A204.1 (cell line): ENCODE data around the gene UBALD1.
"Not testable (repeated sequence)": the region's sequence is repeated elsewhere in the genome, so short reads cannot be mapped to it uniquely, and the experiment has no call there.

Experiments
- FAIRE-seq: peaks from 2 replicates; lab custom pipeline; 2012; peaks lifted over from hg19 to GRCh38; lab: Jason Lieb, UNC

UBALD1 gene

DNA sequence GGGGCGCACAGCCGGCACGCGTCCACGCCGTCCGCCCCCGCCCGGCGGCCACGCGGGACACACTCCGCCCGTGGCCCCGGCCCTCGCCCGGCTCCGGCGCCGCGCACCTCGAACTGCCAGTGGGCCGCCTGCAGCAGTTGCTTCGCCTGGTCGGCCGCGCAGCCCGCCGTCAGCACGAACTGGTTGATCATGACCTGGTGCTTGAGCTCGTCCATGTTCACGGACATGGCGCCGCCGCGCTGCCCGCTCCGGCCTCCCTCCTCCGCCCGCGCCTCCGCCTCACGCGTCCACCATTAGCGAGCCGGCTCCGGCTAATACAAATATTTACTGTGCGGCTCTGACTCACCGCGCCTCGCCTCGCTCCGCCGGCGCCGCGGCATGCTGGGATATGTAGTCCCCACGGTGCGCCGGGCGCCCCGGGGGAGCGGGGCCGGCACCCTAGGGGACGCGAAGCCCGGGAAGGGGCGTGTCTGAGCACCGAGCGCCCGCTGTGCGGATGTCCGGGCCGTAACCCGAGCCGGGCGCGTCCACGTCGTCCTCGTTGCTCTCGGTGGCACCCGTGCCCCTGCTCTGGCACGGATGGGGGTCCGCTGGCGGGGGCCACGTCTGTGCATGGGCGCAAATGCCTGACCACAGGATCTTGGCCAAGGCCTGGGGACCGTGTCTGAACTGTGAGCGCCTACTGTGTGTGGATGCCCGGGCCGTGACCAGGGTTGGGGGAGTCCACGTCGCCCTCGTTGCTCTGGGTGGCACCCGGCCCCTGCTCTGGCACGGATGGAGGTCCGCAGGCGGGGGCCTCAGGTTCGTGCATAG is at the start of gene UBALD1:
UBALD1 (minus strand) TSS at position 318 of the 813 bp plus-strand sequence; CDS start at position 227, 91 bp downstream.
- no peak for FAIRE-seq

DNA sequence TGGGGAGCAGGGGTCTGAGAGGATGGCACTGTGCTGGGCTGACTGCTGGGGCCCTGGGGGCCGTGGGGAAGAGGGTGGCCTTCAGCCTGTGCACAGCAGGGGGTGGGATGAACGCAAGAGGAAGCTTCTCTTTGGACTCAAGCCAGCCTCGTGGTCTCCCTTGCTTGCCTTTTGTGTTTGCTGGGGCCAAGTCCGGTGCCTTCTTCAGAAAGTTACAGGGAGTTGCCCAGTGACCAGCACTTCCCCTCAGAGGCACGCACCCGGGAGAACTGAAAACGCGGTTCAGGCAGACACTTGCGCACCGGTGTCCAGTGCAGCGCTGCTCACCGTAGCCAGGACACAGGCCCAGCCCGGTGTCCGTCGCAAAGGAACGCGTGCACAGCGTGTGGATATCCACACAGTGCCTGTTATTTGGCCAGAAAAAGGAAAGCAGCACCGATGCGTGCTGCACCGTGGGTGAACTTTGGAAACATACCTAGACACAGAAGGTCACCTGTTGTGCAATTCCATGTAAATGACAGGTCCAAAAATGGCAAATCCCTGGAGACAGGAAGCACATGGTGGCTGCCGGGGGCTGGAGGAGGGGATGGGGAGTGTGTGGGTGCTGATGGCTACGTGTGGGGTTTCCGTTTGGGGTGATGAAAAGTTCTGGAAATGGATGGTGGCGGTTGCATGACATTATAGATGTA is 49.2 kb upstream of the UBALD1 start:
- no peak for FAIRE-seq

DNA sequence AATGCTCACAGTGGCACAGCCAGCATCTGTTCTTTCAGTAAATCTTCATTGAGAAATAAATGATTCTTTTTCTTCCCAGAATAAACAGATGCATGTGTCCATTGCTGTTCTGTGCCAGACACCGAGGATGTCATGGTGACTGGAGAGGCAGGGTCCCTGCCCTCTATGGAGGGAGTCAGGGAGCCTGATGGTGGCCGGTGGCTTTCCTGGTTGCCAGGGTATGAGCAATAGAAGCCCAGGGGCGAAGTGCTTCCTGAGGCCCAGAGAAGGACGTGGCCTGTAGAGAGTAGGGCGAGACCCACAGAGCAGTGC is 48.7 kb upstream of the UBALD1 start:
- FAIRE-seq, result no peak

DNA sequence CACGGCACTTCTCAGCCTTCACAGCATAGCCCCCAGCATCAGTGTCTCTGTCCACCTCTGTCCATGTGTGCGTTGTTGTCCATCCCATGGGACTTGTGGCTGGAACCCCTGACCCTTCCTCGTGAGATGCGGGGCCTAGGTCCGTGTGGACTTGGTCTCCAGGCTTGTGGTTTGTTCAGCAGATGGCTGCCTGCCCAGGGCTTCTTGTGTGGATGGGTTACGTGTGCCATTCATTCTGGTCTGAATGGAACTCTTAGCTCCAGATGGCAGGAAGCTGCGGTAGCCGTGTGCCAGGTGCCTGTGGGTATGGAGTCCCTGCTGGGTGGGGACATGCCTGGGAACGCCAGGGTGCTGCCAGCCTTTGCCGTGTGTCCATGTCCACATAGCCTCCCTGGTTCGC is 47.0 kb upstream of the UBALD1 start:
- FAIRE-seq, result no peak

DNA sequence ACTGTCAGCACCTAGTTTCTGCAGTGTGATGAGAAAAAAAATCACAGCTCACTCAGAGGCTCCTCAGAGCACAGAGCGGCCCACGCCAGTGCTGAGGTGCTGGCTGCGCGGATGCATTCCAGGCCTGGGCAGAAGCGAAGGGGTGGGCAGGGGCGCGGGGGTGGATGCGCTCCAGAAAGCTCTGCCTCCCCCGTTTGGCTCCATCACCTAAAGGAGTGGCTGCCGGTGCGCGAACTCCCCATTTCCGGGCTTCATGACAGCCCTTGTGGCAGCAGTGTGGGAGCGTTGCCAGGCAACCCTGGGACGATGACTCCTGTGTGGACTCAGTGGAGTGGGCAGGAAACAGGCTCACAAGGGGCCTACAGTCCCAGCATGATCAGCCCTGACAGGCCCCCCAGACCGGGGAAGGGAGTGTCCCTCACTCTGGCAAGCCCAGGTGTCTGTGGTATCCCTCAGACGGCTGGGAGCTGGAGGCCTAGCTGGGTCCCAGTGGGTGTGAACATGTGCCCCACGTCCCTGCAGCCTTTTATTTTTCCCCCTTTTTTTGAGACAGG is 45.8 kb upstream of the UBALD1 start:
- FAIRE-seq, result no peak

DNA sequence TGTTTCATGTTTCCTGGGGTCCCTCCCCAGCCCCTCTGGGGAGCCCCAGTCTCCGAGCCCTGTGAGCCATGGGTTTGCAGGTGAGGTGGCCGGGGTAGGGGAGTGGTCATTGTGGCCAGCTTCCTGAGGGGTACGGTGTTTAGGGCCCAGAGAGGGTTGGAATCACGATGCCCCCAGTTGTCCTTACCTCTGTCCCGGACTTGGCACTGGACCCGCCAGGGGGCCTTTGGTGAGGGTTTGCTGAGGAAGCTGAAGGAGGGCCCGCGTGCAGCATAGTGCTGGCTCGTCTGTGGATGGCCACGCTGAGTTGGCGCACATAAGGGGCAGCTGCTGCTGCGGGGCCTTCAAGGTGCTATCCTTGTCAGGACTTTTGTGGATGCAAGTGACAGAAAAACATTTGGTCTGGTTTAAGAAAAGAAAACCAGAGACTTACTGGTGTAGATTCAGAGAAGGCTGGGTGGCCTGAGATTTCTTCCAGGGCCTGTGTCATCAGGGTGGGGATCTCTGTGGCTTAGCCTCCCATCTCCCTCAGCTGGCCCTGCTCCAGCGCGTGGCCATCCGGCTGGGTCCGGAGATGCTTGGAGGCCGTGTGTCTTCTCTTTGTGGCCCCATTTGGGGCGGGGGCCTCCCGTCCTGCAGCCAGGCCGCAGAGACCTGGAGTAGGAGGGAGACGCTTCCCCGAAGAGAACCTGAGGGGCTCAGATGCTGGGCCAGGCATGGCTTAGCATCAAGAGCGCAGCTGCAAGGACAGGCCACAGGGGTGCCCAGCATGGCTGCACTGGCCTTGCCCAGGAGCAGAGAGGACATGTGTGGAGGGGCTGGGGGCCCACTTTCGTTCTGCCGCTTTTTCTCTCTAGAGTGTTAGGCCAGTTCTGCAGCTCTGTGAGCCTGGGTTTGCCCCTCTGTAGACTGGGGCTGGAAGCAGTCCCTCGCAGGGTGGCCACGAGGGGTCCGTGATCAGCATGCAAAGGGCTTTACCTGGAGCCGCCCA is 45.0 kb upstream of the UBALD1 start:
- FAIRE-seq, result no peak

DNA sequence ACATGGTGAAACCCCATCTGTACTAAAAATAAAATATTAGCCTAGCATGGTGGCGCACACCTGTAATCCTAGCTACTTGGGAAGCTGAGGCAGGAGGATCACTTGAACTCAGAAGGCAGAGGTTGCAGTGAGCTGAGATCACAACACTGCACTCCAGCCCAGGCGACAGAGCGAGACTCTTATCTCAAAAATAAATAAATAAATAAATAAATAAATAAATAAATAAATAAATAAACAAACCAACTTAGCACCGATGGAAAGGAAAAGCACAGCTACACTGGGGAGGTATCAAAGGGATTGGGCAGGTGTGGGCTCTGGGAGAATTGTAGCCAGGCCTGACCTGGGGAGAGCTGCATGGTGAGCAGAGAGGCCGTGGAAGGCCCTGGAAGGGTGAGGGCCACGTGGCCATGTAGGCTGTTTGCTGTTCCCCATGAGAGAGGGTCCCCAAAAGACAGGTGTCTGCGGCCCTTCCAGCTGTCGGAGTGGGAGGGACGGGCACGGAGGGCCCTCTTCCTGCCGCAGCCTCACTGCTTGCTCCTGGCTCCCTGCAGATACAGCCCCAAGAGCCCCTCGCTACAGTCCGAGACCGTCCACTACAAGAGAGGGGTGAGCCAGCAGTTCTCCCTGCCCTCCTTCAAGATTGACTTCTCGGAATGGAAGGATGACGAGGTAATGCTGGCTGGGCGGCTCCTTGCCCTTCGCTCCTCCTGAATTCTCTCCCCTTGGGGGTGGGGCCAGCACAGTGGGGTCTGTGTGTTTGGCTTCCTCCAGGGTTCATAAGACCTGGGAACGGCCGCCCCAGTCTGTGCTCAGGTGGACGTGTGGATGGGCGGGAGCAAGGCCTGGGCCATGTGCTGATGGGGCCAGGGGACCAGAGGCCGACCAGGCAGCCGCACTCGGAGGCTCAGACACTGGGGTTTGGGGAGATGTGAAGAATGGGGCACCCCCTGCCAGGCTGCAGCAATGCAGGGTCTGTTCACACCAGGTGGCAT is 42.3 kb upstream of the UBALD1 start:
- no peak for FAIRE-seq

DNA sequence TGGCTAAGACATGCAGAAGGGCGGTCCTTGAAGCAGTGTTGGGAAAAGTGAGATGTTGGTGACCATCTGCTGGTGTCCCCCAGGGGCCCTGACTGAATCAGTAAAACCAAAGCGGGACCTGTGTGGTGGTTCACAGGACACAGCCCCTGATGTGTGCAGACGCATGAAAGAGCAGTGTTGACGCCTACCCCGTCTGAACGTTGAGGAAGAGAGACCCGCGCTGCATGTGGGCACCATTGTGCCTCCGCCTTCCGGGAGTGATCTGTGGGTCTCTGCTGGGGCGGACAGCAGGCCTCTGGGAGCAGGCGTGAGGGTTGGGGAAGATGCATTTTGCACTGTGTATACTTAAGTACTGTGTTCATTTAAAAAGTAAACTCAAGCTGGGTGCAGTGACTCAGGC is 41.5 kb upstream of the UBALD1 start:
- FAIRE-seq, result no peak

DNA sequence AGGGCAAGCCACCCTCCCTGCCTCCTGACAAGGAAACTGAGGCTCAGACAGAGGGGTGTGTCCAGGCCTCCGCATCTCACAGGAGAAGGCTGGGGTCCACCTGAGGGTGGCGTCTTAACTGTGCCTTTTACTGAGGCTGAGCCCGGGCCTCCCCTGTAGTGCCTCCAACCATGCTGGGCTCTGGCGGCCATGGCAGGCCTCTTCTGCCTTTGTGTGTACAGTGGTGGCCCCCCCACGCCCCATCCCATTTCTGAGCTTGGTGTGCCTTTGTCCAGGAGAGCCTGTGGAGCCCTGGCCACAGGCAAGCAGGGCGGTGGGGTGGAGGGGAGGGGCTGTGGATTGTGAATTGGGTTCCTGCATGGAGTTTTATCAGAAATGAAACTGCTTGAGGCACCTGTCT is 41.1 kb upstream of the UBALD1 start:
- no peak for FAIRE-seq

DNA sequence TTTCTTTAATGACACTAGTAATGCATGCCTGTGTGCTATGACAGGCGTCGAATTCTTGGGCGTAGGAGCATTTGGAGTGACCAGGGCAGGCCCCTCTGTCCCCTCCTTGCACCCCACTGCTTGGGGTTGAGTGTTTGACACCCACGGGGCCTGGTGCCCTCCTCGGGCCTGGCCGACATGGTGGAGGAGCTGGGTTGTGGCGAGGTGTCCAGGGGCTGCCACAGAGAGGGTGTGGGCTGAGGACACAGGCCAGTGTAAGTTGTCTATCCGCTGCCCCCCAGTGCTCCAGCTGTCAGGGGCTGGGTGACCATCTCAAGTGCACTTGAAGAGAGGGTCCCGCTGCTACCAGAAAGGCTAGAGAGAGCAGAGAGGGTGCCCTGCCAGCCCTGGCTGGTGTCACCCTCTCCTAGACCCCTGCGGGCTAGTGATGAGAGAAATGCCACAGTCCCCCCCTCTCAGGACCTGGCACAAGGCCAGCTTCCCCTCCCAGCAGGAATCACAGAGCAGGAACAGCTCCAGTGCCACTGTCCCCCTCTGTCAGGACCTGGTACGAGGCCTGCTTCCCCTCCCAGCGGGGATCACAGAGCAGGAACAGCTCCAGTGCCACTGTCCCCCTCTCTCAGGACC is 40.4 kb upstream of the UBALD1 start:
- FAIRE-seq, result no peak

DNA sequence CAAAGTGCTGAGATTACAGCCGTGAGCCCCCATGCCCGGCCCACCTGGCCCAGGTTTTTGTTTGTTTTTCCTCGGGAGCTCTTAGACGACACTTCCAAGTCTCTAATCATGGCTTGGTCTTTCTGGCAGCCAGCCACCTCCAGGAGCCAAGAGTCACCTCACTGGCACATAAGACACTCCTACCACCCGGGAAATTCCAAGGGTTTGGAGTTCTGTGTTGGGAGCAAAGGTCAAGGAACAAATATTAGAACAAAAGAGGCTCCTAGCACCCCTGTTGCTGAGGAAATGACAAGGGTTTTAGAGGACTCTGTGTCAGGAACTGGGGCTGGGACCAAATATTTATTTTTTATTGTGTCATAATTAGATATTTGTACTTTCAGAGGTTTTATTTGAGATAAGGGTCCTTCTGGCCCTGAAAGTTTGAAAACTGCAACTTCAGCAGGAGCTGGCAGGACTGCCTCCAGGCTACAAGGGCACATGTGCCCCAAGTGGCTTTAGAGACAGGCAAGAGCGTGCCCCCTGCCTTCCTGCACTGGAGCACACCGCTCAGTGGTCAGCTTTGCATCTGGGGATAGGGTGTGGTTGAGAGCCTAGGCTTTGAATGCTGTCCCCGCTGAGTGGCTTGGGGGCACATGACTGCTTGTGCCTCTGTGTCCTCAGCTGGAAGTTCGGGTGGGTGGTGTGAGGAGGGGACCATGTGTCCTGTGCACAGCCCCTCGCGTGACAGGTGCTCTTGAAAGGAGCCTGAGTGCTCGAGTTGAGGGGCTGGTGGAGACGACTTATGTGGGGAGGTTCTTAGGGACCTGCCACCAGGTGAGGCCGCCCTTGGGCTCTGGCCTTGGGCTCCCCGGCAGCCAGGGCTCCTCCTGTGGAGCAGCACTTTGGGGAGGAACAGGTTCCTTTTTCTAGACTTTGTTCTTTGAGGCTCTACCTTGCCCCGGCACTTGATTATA is 39.6 kb upstream of the UBALD1 start:
- no peak for FAIRE-seq

DNA sequence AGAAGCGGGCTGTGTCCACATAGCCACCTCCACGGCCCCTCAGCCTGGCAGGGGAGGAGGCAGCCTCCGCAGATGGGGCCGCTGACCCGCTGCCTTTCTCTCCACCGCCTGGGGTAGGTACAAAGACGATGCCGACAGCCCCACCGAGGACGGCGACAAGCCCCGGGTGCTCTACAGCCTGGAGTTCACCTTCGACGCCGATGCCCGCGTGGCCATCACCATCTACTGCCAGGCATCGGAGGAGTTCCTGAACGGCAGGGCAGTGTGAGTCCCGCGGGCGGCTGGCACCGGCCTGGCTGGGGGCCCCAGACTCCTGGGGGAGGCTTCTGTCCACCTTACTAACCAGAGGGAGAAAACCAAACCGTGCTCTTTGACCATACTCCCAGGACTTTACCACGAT is 37.9 kb upstream of the UBALD1 start:
- no peak for FAIRE-seq

DNA sequence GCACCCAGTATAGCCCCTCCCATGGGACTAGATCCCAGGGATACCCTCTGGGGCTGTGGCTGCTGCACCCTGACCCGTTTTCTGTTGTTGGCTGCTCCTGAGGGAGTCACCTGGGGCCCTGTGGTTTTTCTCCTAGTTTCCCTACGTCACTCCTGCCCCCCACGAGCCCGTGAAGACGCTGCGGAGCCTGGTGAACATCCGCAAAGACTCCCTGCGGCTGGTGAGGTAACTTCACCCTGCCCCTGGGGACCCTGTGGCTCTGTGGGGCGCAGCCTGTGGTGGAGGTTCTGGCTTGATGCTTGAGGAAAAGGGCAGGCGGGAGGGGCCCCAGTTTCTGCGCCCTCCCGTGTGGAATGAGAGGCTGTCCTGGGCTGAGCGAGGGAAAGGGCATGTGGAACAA is 37.1 kb upstream of the UBALD1 start:
- FAIRE-seq, result no peak

DNA sequence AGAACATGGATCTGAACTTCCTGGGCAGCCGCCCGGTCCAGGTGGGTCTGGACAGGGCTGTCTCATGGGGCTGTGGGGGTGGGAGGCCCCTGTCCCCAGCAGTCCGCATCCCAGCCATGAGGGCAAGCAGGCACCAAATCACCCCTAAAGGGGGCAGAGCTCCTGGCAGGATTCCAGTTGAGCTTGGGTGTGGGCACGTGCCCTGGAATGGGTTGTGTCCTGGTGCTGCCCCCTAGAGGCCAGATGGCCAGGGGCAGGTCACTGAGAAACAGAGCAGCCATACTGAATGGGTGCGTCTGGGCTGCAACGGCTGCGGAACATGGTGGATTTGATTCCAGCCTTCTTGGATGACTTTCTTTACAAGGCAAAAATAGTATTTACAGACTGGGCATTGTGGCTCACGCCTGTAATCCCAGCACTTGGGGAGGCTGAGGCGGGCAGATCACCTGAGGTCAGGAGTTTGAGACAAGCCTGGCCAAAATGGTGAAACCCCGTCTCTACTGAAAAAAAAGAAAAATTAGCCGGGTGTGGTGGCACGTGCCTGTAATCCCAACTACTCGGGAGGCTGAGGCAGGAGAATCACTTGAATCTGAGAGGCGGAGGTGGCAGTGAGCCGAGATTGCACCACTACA is 35.9 kb upstream of the UBALD1 start:
- not testable (repeated sequence) for FAIRE-seq

DNA sequence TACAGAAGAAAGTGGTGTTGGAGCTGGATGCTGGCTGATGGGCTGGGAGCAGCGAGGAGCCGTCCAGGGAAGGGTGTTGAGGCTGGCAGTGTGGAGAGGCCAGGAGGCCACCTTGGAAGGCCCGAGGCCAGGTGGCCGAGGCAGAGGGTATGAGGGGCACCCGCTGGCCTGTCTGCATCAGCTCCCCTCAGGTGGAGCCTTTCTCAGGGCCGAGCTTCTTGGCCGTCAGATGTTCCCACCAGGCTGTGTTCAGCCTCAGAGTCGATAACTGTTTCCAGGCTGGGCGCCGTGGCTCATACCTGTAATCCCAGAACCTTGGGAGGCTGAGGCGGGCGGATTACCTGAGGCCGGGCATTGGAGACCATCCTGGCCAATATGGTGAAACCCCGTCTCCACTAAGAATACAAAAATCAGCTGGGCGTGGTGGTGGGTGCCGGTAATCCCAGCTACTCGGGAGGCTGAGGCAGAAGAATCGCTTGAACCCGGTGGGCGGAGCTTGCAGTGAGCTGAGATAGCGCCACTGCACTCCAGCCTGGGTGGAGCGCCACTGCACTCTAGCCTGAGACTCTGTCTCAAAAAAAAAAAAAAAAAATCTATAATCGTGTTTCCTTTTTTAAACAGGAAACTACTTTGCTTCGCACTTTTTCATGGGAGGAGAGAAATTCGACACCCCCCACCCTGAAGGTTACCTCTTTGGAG is 35.2 kb upstream of the UBALD1 start:
- FAIRE-seq, result no peak

DNA sequence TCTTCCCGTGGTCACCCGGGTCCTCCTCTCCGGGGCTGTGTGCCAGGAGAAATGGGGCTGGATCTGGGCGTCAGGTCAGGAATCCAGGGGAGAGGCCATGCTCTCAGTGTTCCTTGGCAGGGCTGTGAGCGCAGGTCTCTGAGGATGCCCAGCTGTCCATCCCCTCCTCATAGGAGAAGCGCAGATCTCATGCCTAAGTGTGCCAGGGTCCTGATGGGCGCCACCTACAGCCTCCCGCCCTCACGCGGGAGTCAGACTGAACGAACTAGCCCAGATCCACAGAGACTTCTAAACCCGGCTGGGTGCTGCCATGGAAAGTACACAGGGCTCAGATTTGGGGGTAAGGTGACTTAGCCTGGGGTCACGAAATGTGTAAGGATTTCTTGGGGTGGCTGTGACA is 34.2 kb upstream of the UBALD1 start:
- no peak for FAIRE-seq

DNA sequence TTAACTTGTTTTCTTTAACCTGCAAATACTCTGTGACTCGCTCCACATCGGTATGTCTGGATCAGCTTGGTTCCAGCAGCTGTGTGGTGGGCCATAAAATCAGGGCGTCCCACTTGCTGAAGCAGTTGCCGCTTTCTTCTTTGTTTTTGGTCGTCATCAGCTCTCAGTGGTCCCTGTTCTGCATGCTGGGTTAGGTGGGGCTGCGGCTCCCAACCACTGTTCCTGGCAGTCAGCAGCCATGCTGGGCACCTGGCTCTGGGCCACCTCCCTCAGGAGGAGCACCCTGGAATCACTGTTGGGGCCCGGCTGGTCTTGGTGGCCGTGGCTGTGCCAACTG is 32.9 kb upstream of the UBALD1 start:
- no peak for FAIRE-seq

DNA sequence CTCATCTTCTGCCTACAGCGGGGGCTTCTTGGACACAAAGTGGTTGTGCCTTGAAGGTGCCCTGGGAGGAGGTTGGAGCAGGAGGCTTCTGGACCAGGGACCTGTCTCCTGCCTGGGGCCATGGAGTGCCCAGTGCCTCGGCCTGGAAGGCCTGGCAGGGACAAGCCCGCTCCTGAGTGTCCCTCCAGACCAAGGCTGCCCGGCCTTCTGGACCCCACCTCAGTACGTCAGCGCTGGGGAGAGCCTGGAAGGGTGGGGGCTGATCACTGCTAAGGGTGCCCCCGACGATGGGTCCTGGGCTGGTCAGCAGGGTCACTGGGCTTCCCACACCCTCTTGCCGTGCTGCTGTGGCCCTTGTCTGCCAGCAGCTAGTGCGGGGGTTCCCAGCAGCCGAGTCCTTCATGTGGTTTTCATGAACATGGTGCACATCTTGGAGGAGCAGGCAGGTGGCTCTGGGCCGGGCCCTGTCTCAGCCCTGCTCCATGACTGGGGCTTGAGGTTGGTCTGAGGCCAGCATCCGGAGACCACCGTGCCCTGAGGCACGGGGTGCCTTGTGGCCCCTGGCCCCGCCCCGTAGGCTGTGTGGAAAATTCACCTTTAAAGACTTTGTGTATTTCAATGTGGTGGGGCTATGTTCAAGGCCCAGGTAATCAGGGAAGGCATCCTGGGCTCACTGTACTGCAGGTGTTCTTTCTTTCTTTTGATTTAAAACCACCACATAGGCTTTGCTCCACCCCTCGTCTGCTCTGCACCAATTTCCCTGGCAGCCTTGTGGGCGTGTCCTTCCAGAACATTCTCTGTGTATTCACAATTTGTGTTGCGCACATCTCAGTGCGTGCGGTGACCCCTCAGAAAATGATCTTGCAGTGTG is 32.3 kb upstream of the UBALD1 start:
- FAIRE-seq, result no peak
